Smooth muscle cell of the brain vasculature (primary cell): ENCODE measurements around the gene RABGEF1.
"Not testable (repeated sequence)": the region's sequence is repeated elsewhere in the genome, so short reads cannot be mapped to it uniquely, and the experiment has no call there.

Experiments used
- DNase-seq: peaks from one replicate; pipeline ENCODE4 v3.0.0-alpha.2; 2012; ENCODE audit warnings: low read depth, low spot score

RABGEF1 gene

DNA sequence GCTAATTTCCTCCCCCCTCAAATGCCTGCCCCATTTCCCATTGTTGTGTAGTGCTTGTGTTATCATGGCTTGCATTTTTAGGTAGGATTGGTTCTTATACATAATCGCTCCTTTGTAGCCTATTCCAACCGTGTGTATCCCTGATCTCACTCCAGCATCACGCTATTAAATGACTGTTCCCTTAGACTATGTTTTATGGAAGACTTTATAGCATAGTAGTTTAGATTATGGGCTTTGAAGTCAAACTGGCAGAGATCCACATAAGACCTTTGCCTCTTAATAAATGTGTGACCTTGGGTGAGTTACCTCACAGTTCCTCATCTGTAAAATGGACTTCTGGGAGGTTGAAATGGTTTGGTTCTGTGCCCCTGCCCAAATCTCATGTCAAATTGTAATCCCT is 5.4 kb upstream of the RABGEF1 start:
- DNase-seq = no peak

DNA sequence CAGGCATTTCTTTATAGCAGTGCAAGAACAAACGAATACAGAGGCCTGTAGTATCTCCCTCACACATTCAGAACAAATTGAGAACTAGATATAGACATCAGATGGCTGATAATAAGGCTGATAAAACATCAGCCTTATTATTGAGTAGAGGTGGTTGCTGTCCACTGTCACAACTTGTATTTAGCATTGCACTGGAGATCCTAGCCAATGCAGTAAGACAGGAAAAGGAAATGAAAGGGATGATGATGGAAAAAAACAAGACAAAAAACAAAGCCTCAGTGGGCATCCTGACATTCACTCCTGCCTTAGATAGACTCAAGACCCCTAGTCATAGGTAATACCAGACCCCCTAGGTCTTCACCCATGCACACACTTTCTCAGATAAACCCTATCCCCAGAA is 4.7 kb upstream of the RABGEF1 start:
- no peak for DNase-seq

DNA sequence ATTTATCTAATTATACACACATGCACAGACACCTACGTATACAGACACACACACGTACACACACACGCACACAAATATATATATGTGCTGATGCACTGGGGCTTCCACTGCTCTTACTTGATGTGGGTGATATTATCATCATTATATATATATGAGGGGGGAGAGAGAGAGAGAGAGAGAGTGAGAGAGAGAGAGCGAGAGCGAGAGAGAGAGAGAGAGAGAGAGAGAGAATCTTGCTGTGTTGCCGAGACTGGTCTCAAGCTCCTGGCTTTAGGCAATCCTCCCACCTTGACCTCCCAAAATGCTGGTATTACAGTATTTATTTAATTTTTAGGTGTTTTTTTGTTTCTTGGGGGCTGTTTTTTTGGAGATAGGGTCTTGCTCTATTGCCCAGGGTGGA is 3.6 kb upstream of the RABGEF1 start:
- no peak for DNase-seq

DNA sequence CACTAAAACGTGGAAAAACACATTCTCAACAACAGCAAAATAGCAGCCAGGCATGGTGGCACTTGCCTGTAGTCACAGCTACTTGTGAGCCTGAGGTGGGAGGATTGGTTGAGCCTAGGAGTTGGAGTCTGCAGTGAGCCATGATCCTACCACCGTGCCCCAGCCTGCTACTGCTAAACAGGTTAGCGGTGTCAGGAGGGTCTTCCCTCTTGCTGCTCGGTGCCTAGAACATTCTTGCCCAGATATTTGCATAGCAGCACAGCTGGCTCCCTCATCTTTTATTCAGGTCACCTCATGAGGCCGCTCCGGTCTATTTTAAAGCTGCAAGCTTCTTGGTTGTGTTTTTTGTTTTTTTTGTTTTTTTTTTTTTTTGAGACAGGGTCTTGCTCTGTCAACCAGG is 2.9 kb upstream of the RABGEF1 start:
- DNase-seq = no peak

DNA sequence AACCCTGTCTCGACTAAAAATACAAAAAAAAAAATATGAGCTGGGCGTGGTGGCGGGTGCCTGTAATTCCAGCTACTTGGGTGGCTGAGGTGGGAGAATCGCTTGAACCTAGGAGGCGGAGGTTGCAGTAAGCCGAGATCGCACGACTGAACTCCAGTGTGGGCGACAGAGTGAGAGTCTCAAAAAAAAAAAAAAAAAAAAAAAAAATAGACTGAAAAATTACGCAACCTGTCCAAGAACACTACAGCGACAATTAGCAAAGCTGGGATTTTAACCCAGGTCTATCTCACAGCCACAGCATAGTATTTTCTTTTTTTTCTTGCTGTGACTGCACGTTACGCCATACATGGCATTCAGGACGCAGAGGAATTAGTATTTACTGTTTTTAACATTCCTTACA is 1.1 kb upstream of the RABGEF1 start:
- DNase-seq = no peak

DNA sequence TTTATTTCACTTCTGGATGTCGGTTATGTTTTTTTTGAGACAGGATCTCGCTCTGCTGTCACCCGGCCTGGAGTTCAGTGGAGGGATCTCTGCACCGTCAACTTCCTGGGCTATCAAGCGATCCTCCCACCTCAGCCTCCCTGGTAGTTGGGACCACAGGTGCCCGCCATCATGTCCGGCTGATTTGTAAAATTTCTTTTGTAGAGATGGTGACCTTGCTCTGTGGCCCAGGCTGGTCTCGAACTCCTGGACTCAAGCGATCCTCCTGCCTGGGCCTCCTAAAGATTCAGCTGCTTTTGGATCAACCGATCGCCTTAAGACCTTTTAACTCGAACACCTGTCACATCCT is 606 bp upstream of the RABGEF1 start:
- no peak for DNase-seq

DNA sequence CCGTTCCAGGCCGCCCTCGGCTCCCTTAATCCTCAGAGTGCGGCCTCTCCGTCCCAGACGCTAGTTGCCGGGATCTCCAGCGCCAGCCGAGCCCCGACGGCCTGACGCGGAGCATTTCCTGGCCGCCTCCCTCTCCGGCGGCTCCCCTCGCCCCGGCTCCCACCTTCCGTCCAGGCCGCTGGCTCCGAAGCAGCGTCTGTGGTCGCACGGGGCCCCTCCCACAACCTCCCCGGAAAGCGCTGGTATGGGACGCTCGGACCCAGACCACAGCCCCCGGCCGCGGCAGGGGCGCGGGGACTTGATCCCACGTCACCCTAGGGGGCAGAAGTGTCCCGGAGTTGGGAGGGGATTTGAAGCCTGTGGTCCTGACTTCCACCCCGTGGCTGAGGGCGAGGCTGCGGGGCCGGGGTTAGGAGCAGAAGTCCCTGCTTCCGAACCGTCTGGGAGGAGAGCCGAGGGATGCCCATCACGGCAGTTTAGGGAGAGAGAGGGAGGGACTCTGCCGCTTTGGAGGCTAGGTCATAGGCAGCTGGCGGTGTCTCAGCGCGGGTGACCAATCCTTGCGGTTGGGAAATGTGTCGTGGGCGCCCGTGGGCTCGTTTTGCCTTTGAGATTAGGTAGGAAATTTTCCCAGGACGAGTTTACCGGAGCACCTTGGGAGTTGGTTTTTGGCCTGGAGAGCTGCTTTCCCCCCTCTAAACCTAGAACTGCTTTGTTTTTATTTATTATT is 612 bp downstream of the RABGEF1 start:
- not testable (repeated sequence) for DNase-seq

DNA sequence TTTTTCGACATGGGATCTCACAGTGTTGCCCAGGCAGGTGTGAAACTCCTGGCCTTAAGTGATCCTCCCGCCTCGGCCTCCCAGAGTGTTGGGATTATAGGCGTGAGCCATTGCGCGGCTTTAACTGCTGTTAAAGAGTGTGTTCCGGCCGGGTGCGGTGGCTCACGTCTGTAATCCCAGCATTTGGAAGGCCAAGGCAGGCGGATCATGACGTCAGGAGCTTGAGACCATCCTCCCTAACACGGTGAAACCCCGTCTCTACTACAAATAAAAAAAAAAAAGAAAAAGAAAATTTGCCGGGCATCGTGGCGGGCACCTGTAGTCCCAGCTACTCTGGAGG is 1.1 kb downstream of the RABGEF1 start:
- no peak for DNase-seq

DNA sequence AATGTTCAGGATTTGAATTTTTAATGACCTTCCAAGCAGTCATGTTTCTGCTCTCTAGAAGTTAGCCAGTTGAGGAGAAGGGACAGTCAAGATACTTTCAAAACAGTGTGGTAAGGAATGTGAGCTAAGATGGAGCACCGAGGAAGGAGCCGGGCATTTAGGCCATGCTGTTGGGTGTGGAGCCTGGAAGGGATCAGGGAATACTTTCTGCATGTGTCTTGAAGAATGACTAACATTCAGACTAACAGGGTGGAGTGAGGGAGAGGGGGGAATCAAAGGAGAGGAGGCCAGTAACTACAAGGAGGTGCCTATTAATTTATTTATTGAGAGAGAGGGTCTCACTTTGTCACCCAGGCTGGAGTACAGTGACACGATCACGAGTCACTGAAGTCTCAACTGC is 1.8 kb downstream of the RABGEF1 start:
- DNase-seq = not testable (repeated sequence)

DNA sequence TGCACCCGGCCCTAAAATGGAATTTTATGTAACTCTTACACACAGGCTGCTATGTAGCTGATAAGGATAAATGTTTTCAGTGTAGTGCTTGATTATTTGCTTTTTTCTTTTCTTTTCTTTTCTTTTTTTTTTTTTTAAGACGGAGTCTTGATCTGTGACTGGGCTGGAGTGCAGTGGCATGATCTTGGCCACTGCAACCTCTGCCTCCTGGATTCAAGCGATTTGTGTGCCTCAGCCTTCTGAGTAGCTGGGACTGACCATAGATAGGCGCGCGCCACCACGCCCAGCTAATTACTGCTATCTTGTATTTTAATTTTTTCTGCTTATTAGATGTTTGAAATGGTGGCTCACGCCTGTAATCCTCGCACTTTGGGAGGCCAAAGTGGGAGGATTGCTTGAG is 3.4 kb downstream of the RABGEF1 start:
- no peak for DNase-seq

DNA sequence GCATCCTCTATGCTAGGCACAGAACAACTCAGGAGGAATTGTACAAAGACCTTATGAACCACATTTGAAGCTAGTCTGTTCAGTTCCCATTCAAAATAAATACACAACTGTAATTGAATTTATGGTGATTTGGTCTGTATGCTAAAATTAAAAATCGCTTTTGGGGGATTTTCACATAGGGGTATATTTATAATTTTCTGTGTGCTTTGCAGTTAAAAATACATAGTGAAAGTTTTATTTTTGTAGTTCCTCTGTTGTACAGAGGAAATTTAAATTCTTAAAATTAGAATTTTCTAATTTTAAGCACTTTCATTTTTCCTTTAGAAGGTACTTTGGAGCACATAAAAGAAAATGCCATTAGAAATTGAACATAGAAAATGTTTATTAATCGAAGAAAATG is 6.9 kb downstream of the RABGEF1 start:
- no peak for DNase-seq

DNA sequence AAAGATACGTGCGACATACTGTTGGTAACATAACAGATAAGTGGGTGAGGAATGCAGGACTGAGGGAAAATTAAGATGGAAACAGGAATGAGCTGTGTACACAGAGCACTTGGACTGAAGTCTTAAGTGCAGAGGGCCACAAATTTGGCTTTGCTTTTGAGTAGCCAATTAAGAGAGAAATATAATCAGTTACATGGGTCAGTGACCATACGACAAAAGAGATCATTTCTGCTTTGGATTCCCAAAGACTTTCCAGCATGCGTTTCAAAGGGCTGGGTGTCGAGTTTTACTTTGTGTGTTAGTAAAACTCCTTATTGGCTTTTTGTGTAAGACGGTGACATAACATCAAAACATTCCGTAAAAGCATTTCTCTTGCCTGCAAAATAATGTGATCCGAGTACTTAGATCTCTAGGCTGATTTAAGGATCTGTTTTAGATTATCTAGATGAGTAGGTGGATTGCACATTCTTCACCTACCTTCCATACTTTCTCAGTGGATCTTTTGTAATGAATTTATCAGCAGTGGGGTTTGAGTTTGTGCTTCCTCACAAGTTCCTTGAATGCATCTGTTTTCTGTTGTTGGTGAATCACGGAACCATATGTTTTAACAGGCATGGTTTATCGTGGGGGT is 7.5 kb downstream of the RABGEF1 start:
- DNase-seq = no peak

DNA sequence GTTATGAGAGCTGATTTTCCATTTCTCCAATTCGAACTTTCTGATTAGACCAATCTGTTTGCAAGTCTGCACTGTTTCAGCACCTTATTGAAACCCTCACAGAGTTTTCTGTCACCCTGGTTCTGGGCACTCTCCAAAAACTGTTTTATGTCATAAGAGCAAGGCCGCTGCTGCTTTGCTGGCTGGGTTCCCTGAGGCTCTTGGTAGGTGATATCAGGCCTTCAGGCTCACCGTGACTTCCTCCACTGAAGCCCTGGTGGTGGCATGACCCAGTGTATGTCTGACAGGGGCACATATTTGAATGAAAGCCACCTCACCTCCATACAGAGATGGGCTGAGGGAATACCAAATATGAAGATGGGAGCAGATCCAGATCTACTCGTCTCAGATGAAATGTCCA is 8.3 kb downstream of the RABGEF1 start:
- no peak for DNase-seq

DNA sequence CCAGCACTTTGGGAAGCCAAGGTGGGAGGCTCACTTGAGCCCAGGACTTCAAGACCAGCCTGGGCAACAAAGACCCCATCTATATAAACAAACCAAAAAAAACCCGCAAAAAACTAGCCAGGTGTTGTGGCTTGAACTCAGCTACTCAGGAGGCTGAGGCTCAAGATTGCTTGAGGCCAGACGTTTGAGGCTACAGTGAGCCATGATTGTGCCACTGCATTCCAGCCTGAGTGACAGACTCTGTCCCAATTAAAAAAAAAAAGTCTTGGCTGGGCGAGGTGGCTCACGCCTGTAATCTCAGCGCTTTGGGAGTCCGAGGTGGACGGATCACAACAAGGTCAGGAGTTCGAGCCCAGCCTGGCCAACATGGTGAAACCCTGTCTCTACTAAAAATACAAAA is 11.4 kb downstream of the RABGEF1 start:
- DNase-seq = no peak

DNA sequence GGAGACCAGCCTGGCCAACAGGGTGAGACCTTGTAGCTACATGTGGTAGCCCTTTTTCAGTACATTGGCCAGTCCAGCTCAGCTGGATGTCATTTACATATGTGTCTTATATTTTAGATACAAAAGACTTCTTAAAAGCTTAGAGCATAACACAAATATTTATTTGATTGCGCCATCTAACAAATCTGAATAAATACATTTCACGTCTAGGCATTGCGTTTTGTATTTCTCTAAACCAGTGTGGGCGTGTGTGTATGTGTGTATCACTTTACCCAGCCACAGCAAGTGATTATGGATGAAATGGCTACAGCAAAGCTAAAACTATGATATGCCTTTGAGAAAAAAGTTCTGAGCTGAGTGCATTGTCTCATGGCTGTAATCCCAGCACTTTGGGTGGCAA is 14.0 kb downstream of the RABGEF1 start:
- DNase-seq = no peak

DNA sequence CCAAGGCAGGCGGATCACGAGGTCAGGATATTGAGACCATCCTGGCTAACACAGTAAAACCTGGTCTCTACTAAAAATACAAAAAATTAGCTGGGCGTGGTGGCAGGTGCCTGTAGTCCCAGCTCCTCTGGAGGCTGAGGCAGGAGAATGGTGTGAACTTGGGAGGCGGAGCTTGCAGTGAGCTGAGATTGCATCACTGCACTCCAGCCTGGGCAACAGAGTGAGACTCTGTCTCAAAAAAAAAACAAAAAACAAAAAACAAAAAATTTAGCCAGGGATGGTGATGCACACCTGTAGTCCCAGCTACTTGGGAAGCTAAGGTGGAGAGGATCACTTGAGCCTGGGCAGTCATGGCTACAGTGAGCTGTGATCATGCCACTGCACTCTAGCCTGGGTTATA is 14.5 kb downstream of the RABGEF1 start:
- not testable (repeated sequence) for DNase-seq

DNA sequence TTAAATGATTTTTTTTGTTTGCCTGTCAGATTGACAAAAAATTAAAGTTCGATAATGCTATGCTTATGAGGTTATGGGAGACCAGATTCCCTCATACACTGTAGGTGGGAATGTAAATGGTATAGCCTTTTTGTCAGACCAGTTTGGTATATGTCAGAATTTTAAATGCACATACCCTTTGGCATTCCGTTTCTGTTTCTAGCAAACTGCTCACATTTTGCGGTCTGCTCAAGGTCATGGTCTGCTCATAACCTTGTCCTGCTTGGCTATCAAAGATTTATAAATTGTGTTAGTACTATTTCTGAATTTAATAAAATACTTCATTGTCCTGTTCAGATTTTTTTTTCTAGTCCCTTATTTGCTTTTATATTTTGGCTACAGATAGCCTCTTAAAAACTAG is 15.7 kb downstream of the RABGEF1 start:
- DNase-seq = not testable (repeated sequence)

DNA sequence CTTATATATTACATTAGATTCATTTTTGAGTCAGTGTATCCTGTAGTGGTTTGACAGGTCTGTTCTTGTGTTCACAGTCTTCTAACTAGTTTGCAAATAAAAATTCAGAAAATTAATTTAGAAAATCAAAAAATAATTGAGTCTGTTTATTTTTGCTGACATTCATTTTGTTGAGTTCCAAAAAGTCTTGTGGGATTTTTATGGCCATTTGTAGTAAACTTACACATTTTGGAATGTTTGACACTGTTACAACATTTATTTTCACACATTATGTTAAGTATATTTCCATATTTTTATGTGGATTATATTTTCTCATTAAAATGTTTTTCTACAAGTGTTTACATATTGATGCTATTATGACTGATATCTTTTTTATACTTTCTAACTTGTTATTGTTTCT is 16.4 kb downstream of the RABGEF1 start:
- DNase-seq = no peak

DNA sequence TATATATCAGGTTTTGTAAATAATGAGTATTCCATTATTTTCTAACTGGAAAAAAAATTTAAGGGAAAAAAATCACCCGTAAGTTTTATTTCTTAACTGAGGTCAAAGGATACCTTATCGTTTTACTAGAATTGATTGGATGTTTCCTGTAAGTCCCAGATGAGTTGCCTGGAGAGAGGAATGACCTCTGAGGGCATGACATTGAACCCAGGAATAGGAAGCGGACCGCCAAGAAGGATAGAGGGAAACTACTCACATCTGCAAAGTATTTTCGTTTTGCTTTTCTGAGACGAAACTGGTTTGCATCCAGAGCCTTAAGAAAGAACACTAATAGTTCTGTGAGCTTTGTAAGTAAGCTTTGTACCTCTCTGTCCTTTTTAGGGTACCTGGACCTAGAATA is 17.4 kb downstream of the RABGEF1 start:
- DNase-seq = no peak

DNA sequence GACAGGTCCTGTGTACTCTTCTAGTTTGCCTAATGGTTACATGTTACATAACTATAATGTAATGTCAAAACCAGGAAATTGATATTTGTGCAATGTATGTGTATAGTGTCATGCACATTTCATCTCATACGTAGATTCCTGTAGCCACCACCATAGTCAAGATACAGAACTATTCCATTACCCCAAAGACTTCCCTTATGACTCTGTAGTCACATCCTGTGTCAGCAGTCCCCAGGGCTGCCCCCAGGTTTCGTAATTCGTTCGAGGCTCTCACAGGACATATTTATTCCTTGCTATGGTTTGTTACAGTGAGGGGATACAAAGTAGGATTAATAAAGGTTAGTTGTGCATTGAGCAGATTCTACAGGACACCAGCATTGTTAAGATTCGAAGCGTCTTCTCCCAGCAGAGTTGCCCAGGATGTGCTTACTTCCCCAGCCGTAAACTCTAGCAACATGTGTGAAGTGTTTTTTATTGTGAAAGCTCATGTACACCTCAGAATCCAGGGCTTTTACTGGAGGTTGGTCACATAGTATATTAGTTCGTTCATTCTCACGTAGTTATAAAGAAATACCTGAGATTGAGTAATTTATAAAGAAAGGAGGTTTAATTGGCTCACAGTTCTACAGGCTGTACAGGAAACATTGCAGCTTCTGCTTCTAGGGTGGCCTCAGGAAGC is 18.6 kb downstream of the RABGEF1 start:
- DNase-seq = no peak

DNA sequence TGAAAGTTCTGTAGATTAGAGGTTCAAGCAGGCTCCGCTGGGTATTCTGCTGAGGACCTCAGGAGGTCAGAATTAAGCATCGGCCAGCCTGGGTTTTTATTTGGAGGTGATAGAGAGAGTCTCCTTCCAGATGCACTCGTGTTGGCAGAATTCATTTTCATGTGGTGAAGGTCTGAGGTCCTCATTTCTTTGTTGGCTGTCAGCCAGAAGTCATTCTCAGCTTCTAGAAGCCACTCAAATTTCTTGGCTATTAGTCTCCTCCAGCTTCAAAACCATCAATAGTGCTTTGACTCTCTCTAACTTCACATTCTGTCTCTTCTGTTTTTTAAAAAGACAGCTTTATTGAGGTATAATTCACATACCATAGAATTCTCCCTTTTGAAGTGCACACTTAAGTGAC is 22.6 kb downstream of the RABGEF1 start:
- not testable (repeated sequence) for DNase-seq

DNA sequence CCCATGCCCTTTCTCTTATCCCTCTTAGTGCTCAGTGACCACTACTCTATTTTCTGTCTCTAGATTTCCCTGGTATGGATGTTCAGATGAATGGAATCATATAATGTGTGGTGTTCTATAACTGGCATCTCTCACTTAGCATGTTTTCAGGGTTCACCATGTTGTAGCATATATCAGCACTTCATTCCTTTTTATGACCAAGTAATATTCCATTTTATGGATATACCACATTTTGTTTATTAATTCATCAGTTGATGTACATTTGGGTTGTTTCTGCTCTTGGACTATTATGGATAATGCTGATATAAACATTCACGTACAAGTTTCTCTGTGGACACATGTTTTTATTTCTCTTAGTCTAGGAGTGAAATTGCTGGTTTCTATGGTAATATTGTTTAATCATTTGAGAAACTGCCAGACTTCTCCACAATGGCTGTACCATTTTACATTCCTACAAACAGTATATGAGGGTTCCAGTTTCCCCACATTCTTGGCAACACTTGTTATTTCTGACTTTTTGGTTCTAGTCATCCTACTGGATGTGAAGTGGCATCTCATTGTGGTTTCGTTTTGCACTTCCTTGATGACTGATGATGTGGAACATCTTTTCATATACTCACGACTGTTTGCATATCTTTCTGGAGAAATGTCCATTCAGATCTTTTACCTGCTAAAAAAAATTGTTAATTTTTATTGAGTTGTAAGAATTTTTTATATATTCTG is 23.3 kb downstream of the RABGEF1 start:
- DNase-seq = not testable (repeated sequence)

DNA sequence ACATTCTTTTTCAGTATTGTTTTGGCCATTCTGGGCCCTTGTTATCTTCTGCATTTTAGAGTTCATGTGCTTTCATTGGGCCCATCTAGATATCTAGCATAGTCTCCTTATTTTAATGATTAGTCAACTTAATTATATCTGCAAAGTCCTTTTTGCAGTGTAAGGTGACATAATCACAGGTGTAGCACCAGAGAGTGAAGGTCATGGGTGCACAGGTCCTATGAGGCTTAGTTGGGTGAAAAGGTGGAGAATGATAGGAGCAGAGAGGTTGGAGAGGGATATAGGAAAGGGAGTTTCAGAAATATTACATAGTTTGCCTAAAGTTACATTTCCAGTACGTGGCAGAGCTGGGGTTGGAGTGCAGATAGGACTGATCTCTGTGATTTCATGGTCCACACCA is 24.4 kb downstream of the RABGEF1 start:
- not testable (repeated sequence) for DNase-seq
